Endothelial cell of umbilical vein (primary cell): ENCODE measurements around the gene MAML3. TPM values are rescaled to one million over a fixed set of nuclear protein-coding genes. Genes with fewer than 3 reads are reported as not detected.

Source experiments
- BruUV-seq: library from RNA; stranded (reverse); fragments of 400-500 nt; replicated peaks from 2 replicates; lab custom pipeline; 2021; lab: Mats Ljungman, UMichigan
- CTCF ChIA-PET: fragments of 300-600, 350-600 bp; sonication (Branson Sonifier 250); formaldehyde crosslinking; loops from one replicate; lab custom pipeline; 2021; ENCODE audit warnings: antibody characterized with exemption, inconsistent platforms; lab: Charles Lee
- POLR2A ChIA-PET: fragments of 300-600, 350-600 bp; sonication (Branson Sonifier 250); formaldehyde crosslinking; loops from one replicate; lab custom pipeline; 2021; ENCODE audit warnings: antibody characterized with exemption, inconsistent platforms; lab: Charles Lee
- DNase-seq: peaks from one replicate; pipeline ENCODE4 v3.0.0-alpha.2; 2011; ENCODE audit warnings: low read depth, low spot score
- FAIRE-seq: peaks from 2 replicates; lab custom pipeline; 2011; peaks lifted over from hg19 to GRCh38; lab: Jason Lieb, UNC
- H2AFZ ChIP-seq: 2 replicates; pipeline ENCODE4 v1.6.0; 2012; ENCODE audit warnings: low read depth, low read length, control low read depth, inconsistent platforms
- H3K27ac ChIP-seq: 2 replicates; pipeline ENCODE4 v1.5.1; 2011; ENCODE audit warnings: low read depth, mild to moderate bottlenecking, control low read depth, low read length, moderate library complexity; ENCODE audit not compliant: insufficient read depth
- H3K27me3 ChIP-seq, 2 experiments: 2 replicates each; pipeline versions ENCODE4 v1.6.0 to v1.6.1; 2011; ENCODE audit warnings: low read length in 2 of 2, mixed read lengths in 1 of 2; ENCODE audit not compliant: control insufficient read depth in 2 of 2, insufficient read depth in 2 of 2
- H3K36me3 ChIP-seq, 2 experiments: 2 replicates in 1 of 2; 3 replicates in 1 of 2; pipeline ENCODE4 v1.5.1; 2011; ENCODE audit warnings: low read length in 2 of 2, mild to moderate bottlenecking in 1 of 2, moderate library complexity in 1 of 2; ENCODE audit not compliant: control insufficient read depth in 2 of 2, insufficient read depth in 2 of 2; ENCODE audit errors: extremely low read depth in 1 of 2
- H3K4me1 ChIP-seq: 3 replicates; pipeline ENCODE4 v1.5.1; 2011; ENCODE audit warnings: mild to moderate bottlenecking, low read length; ENCODE audit not compliant: control insufficient read depth, insufficient read depth; ENCODE audit errors: extremely low read depth
- H3K4me2 ChIP-seq: 2 replicates; pipeline ENCODE4 v1.6.1; 2011; ENCODE audit warnings: low read length, control low read depth, mixed read lengths; ENCODE audit not compliant: insufficient read depth
- H3K4me3 ChIP-seq, 3 experiments: fragments of 200-600 bp in 1 of 3; sonication (generic), shearing (Covaris generic) in 1 of 3; replicated peaks in 1 of 3; 2 replicates each; pipeline ENCODE4 v1.5.1; 2011 to 2016; ENCODE audit warnings: control low read depth in 3 of 3, low read length in 3 of 3, mild to moderate bottlenecking in 2 of 3, inconsistent platforms in 1 of 3, low read depth in 1 of 3, moderate library complexity in 1 of 3; ENCODE audit not compliant: insufficient read depth in 1 of 3
- H3K79me2 ChIP-seq: 2 replicates; pipeline ENCODE4 v1.6.0; 2012; ENCODE audit warnings: low read length, inconsistent platforms; ENCODE audit not compliant: control insufficient read depth, insufficient read depth
- H3K9ac ChIP-seq: replicated peaks from 2 replicates; pipeline ENCODE3; 2011; ENCODE audit warnings: low read length, control low read depth; ENCODE audit not compliant: insufficient read depth; ENCODE audit errors: extremely low read depth
- H3K9me1 ChIP-seq: replicated peaks from 3 replicates; pipeline ENCODE4 v1.6.0; 2011; ENCODE audit warnings: mild to moderate bottlenecking, low read length; ENCODE audit not compliant: control insufficient read depth, insufficient read depth; ENCODE audit errors: extremely low read depth
- H3K9me3 ChIP-seq: replicated peaks from 2 replicates; pipeline ENCODE4 v1.5.1; 2012; ENCODE audit warnings: low read length, inconsistent platforms; ENCODE audit not compliant: control insufficient read depth, insufficient read depth
- H4K20me1 ChIP-seq: replicated peaks from 2 replicates; pipeline ENCODE3; 2011; ENCODE audit warnings: mild to moderate bottlenecking, low read length; ENCODE audit not compliant: control insufficient read depth, insufficient read depth; ENCODE audit errors: extremely low read depth
- CTCF ChIP-seq, 2 donors: IDR thresholded peaks; 1 replicate in 1 of 2; 2 replicates in 1 of 2; pipeline ENCODE4 v1.5.1; 2011; ENCODE audit warnings: low read length in 2 of 2, mild to moderate bottlenecking in 2 of 2, moderate library complexity in 2 of 2, control low read depth in 1 of 2, inconsistent platforms in 1 of 2, low read depth in 1 of 2; ENCODE audit not compliant: insufficient read depth in 1 of 2; ENCODE audit errors: extremely low read depth in 1 of 2
- EZH2 ChIP-seq: IDR thresholded peaks from 2 replicates; pipeline ENCODE4 v1.6.1; 2012; ENCODE audit warnings: borderline replicate concordance, low read depth, mild to moderate bottlenecking, moderate library complexity, low read length, inconsistent platforms; ENCODE audit not compliant: severe bottlenecking
- FOS ChIP-seq: IDR thresholded peaks from 2 replicates; pipeline ENCODE4 v1.6.1; 2011; ENCODE audit warnings: mild to moderate bottlenecking, low read length, moderate library complexity, borderline replicate concordance; ENCODE audit not compliant: insufficient read depth
- JUN ChIP-seq: IDR thresholded peaks from 2 replicates; pipeline ENCODE4 v1.6.1; 2011; ENCODE audit warnings: borderline replicate concordance, low read depth; ENCODE audit not compliant: insufficient read length, insufficient read depth
- POLR2A ChIP-seq: IDR thresholded peaks from 2 replicates; pipeline ENCODE4 v1.6.1; 2012; ENCODE audit warnings: low read depth, mild to moderate bottlenecking, control low read depth, low read length
- POLR2AphosphoS5 ChIP-seq: IDR thresholded peaks from 2 replicates; pipeline ENCODE4 v1.6.1; 2012; ENCODE audit warnings: low read depth, mild to moderate bottlenecking, control low read depth, low read length, moderate library complexity; ENCODE audit not compliant: insufficient read depth
- dilution Hi-C: fragments of 300-500 bp; cut with MboI; formaldehyde crosslinking; loops from one replicate; pipeline ENCODE4 v1.15.0; 2019; ENCODE audit warnings: low sequenced_read_pairs; ENCODE audit not compliant: extremely low pct_ligation_motif_present
- intact Hi-C: fragments of 100-400 bp; cut with micrococcal nuclease; formaldehyde crosslinking; loops from one replicate; pipeline ENCODE4 v1.10.0; 2022
- polyA plus RNA-seq, 4 experiments: library from polyadenylated mRNA; depleted of rRNA in 3 of 4; stranded (reverse) in 3 of 4; unstranded in 1 of 4; fragments of >200 nt; gene quantifications; 2 replicates each; pipeline versions ENCODE4 v1.2.1 to v1.2.3, GENCODE V29; 2011 to 2012; ENCODE audit warnings: missing spikeins in 1 of 4
- total RNA-seq: library from RNA; stranded (reverse); gene quantifications from 2 replicates; pipeline ENCODE4 v1.2.3, GENCODE V29; 2021
- TF ChIP-seq, protein P1 (sequence below): IDR thresholded peaks from 2 replicates; pipeline ENCODE4 v1.6.1; 2011; ENCODE audit not compliant: insufficient read depth, insufficient read length

The MAML3 gene
- total and polyA plus RNA-seq, 2 donors (not counting 3 experiments of a cell fraction or from before 2014, with no cell fraction given) = 14.0 to 20.3 TPM

- peaks cover 10% of the 10 kb centered on the region for H3K4me1 ChIP-seq
- H2AFZ ChIP-seq = no peak overlapping the region
- no peak for FAIRE-seq
- dilution Hi-C loops (no loop called here), intact Hi-C loops (loop anchor here (1.0 to 5.0 kb wide), 4 partner anchors 69 to 264 kb away; partner anchors contain the start of gene SCOC)
- POLR2A ChIA-PET = interaction anchor here (1.0 to 1.4 kb wide), 5 partner anchors 59 to 97 kb away, joined by 3 to 5 read pairs (median 4); no protein-coding TSS in a partner anchor
- peak overlapping the region; percentile 99 for H3K9ac ChIP-seq
- H3K9me3 ChIP-seq = no peaks in the 10 kb centered on the region
- BruUV-seq = no TSS peak
- peak overlapping the region; percentile 99 for H3K27ac ChIP-seq
- H3K79me2 ChIP-seq = peaks cover 24% of the 10 kb centered on the region
- H3K36me3 ChIP-seq = no peaks in the 10 kb centered on the region
- CTCF ChIA-PET = interaction anchor here (1.0 to 5.1 kb wide), 9 partner anchors 84 to 420 kb away, joined by 3 to 65 read pairs (median 9); no protein-coding TSS in a partner anchor
- no peaks in the 10 kb centered on the region for H4K20me1 ChIP-seq
- no peaks in the 10 kb centered on the region for H3K27me3 ChIP-seq
- H3K9me1 ChIP-seq = no peaks in the 10 kb centered on the region
- peak overlapping the region; percentile 44 for H3K4me2 ChIP-seq
- no peak for DNase-seq
- TF ChIP-seq EZH2 (no peak), POLR2AphosphoS5 (no peak), CTCF (IDR thresholded peaks at IDR 0.05; ENCODE audit: extremely low read depth in 1 of 2, insufficient read depth in 1 of 2, low read depth in 1 of 2, low read length in 2 of 2) (no peak), POLR2A (no peak), JUN (no peak), FOS (no peak)
- TF ChIP-seq, protein P1, sequence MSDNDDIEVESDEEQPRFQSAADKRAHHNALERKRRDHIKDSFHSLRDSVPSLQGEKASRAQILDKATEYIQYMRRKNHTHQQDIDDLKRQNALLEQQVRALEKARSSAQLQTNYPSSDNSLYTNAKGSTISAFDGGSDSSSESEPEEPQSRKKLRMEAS = no peak
- peak overlapping the region in 2 of 3 experiments; percentile 63 to 64 for H3K4me3 ChIP-seq
Observed at GRCh38 chr4:140154572-140154891, 548 bp upstream of the MAML3 start.
